Measurements from ENCODE around the gene LAGE3.

LAGE3 gene

GRCh38 chrX:154470434-154470833, 8.6 kb downstream of the LAGE3 start:
- H3K4me3 ChIP-seq (replicated peaks in 1 of 2; ENCODE audit: low read depth in 2 of 2, low read length in 2 of 2): no peak overlapping the region
- TF ChIP-seq CTCF (IDR thresholded peaks at IDR 0.05; ENCODE audit: low read depth, low read length): no peak
- no peak for DNase-seq (ENCODE audit: low read depth in 2 of 2)

- H3K4me3 ChIP-seq (replicated peaks in 1 of 2; ENCODE audit: low read depth in 2 of 2, low read length in 2 of 2): no peak overlapping the region
- no peak for DNase-seq (ENCODE audit: low read depth in 2 of 2)
- TF ChIP-seq CTCF (IDR thresholded peaks at IDR 0.05; ENCODE audit: low read depth, low read length): no peak
Observed at GRCh38 chrX:154469880-154470279, 9.2 kb downstream of the LAGE3 start.

DNA sequence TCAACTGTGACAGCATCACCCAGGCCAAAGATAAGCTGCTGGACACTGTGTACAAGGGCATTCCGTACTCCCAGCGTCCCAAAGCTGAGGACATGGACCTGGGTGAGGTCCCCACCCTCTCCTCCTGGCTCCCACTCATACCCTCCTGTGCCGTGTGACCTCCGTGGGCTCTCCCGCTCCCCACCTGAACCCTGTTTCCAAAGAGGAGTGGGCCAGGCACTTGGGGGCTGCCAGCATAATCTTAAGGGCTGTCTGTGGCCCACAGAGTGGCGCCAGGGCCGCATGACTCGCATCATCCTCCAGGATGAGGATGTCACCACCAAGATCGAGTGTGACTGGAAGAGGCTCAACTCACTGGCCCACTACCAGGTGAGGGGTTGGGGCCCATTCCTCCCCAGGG, 10.0 kb downstream of the LAGE3 start:
- no peak for TF ChIP-seq CTCF (IDR thresholded peaks at IDR 0.05; ENCODE audit: low read depth, low read length)
- H3K4me3 ChIP-seq (replicated peaks in 1 of 2; ENCODE audit: low read depth in 2 of 2, low read length in 2 of 2): no peak overlapping the region
- DNase-seq (ENCODE audit: low read depth in 2 of 2): no peak

- TF ChIP-seq CTCF (IDR thresholded peaks at IDR 0.05; ENCODE audit: low read depth, low read length): no peak
- DNase-seq (ENCODE audit: low read depth in 2 of 2): no peak
Observed at GRCh38 chrX:154468217-154468616, 10.9 kb downstream of the LAGE3 start.

GRCh38 chrX:154467556-154467955, 11.5 kb downstream of the LAGE3 start:
- no peak for DNase-seq (ENCODE audit: low read depth in 2 of 2)
- no peak for TF ChIP-seq CTCF (IDR thresholded peaks at IDR 0.05; ENCODE audit: low read depth, low read length)
- no peak overlapping the region for H3K4me3 ChIP-seq (replicated peaks in 1 of 2; ENCODE audit: low read depth in 2 of 2, low read length in 2 of 2)

More at GRCh38 chrX:154468217-154468616, 10.9 kb downstream of the LAGE3 start:
- no peak overlapping the region for H3K4me3 ChIP-seq (replicated peaks in 1 of 2; ENCODE audit: low read depth in 2 of 2, low read length in 2 of 2)

- DNase-seq (ENCODE audit: low read depth in 2 of 2): no peak
- no peak overlapping the region for H3K4me3 ChIP-seq (replicated peaks in 1 of 2; ENCODE audit: low read depth in 2 of 2, low read length in 2 of 2)
- TF ChIP-seq CTCF (IDR thresholded peaks at IDR 0.05; ENCODE audit: low read depth, low read length): no peak
Observed at GRCh38 chrX:154466907-154467306, 12.2 kb downstream of the LAGE3 start.

GRCh38 chrX:154466036-154466435, 13.0 kb downstream of the LAGE3 start:
- DNase-seq (ENCODE audit: low read depth in 2 of 2): no peak
- no peak overlapping the region for H3K4me3 ChIP-seq (replicated peaks in 1 of 2; ENCODE audit: low read depth in 2 of 2, low read length in 2 of 2)
- TF ChIP-seq CTCF (IDR thresholded peaks at IDR 0.05; ENCODE audit: low read depth, low read length): no peak
